B cell (primary cell): ENCODE results near the gene PPP2R3A. TPM values are rescaled to one million over a fixed set of nuclear protein-coding genes. Genes with fewer than 3 reads are reported as not detected.

Experiments
- ATAC-seq: fragments of 200-7000 bp; cut with Tn5 transposase; one replicate; pipeline ENCODE4 v1.10.0; 2021; ENCODE audit warnings: low read depth, mild to moderate bottlenecking, moderate number of reproducible peaks, moderate library complexity
- CTCF ChIA-PET: fragments of 350-600 bp; sonication (Branson Sonifier 250); formaldehyde crosslinking; loops from one replicate; lab custom pipeline; 2021; ENCODE audit warnings: antibody characterized with exemption, inconsistent platforms; lab: Charles Lee
- POLR2A ChIA-PET: fragments of 350-600 bp; sonication (Branson Sonifier 250); formaldehyde crosslinking; loops from one replicate; lab custom pipeline; 2021; ENCODE audit warnings: antibody characterized with exemption; lab: Charles Lee
- DNase-seq: peaks from one replicate; pipeline ENCODE4 v3.0.0; 2013
- H2AFZ ChIP-seq: 2 replicates; pipeline ENCODE4 v1.6.1; 2012; ENCODE audit warnings: mild to moderate bottlenecking, low read depth, low read length; ENCODE audit not compliant: insufficient read depth, poor library complexity, severe bottlenecking
- H3K27ac ChIP-seq, 2 donors: 1 replicate in 1 of 2; 2 replicates in 1 of 2; pipeline ENCODE4 v1.5.1; 2012 to 2013; ENCODE audit warnings: low read length in 2 of 2, mild to moderate bottlenecking in 2 of 2, moderate library complexity in 1 of 2
- H3K27me3 ChIP-seq, 4 experiments: fragments of 200-600 bp in 1 of 4; sonication (generic) in 1 of 4; replicated peaks in 1 of 4; 1 replicate in 2 of 4; 2 replicates in 2 of 4; pipeline versions ENCODE4 v1.6.1 to v1.7.0; 2013 to 2016; ENCODE audit warnings: low read length in 3 of 4, mild to moderate bottlenecking in 2 of 4, mixed read lengths in 1 of 4, moderate library complexity in 1 of 4; ENCODE audit not compliant: insufficient read depth in 4 of 4, control insufficient read depth in 3 of 4; ENCODE audit errors: control extremely low read depth in 1 of 4
- H3K36me3 ChIP-seq, 2 experiments: replicated peaks in 1 of 2; 1 replicate in 1 of 2; 2 replicates in 1 of 2; pipeline versions ENCODE4 v1.6.1 to v1.7.1; 2013; ENCODE audit warnings: low read length in 1 of 2; ENCODE audit not compliant: insufficient read depth in 2 of 2, control insufficient read depth in 1 of 2; ENCODE audit errors: control extremely low read depth in 1 of 2, extremely low read depth in 1 of 2
- H3K4me1 ChIP-seq, 2 donors: fragments of 200-600 bp in 1 of 2; sonication (generic) in 1 of 2; 1 replicate in 1 of 2; 2 replicates in 1 of 2; pipeline versions ENCODE4 v1.5.1 to v1.6.1; 2013 to 2017; ENCODE audit warnings: low read length in 2 of 2; ENCODE audit not compliant: control insufficient read depth in 2 of 2, insufficient read depth in 2 of 2
- H3K4me2 ChIP-seq: replicated peaks from 2 replicates; pipeline ENCODE3; 2012; ENCODE audit warnings: mild to moderate bottlenecking, low read depth, low read length; ENCODE audit not compliant: poor library complexity, severe bottlenecking
- H3K4me3 ChIP-seq, 5 experiments: fragments of 200-600 bp in 1 of 5; sonication (generic) in 1 of 5; 1 replicate in 3 of 5; 2 replicates in 2 of 5; pipeline versions ENCODE4 v1.5.1 to v1.7.0; 2011 to 2016; ENCODE audit warnings: low read length in 4 of 5, mild to moderate bottlenecking in 4 of 5, low read depth in 2 of 5, control low read depth in 1 of 5, moderate library complexity in 1 of 5; ENCODE audit not compliant: insufficient read depth in 1 of 5; ENCODE audit errors: control extremely low read depth in 1 of 5, extremely low read depth in 1 of 5
- H3K79me2 ChIP-seq: fragments of 200-600 bp; sonication (generic); one replicate; pipeline ENCODE4 v1.6.0; 2016; ENCODE audit warnings: low read length; ENCODE audit not compliant: control insufficient read depth, insufficient read depth
- H3K9ac ChIP-seq: fragments of 200-600 bp; sonication (generic); 2 replicates; pipeline ENCODE4 v1.6.1; 2017; ENCODE audit warnings: mild to moderate bottlenecking, low read length, moderate library complexity
- H3K9me3 ChIP-seq, 3 donors: one replicate each; pipeline versions ENCODE4 v1.6.1 to v1.7.1; 2013; ENCODE audit warnings: low read length in 2 of 3; ENCODE audit not compliant: control insufficient read depth in 2 of 3, insufficient read depth in 1 of 3; ENCODE audit errors: control extremely low read depth in 1 of 3
- H4K20me1 ChIP-seq: 2 replicates; pipeline ENCODE4 v1.6.0; 2012; ENCODE audit warnings: mild to moderate bottlenecking, low read length; ENCODE audit not compliant: insufficient read depth, control insufficient read depth, poor library complexity, severe bottlenecking
- H3K27ac Mint-ChIP-seq: one replicate; pipeline ENCODE4 v1.8.0; 2021; ENCODE audit warnings: mixed read lengths
- H3K27me3 Mint-ChIP-seq: one replicate; pipeline ENCODE4 v1.8.0; 2021; ENCODE audit warnings: mixed read lengths
- H3K4me1 Mint-ChIP-seq: one replicate; pipeline ENCODE4 v1.8.0; 2021; ENCODE audit warnings: mixed read lengths
- H3K4me3 Mint-ChIP-seq: one replicate; pipeline ENCODE4 v1.8.0; 2021; ENCODE audit warnings: mixed read lengths
- H3K9me3 Mint-ChIP-seq: one replicate; pipeline ENCODE4 v1.8.0; 2022; ENCODE audit warnings: mixed read lengths; ENCODE audit not compliant: insufficient read depth
- CTCF ChIP-seq: fragments of 200-600 bp; IDR thresholded peaks from one replicate; pipeline ENCODE4 v1.8.0; 2022; ENCODE audit warnings: antibody characterized with exemption, mild to moderate bottlenecking
- EZH2 ChIP-seq: IDR thresholded peaks from 2 replicates; pipeline ENCODE4 v1.6.1; 2012; ENCODE audit warnings: borderline replicate concordance, low read depth, mild to moderate bottlenecking, moderate library complexity, low read length; ENCODE audit not compliant: insufficient read depth, poor library complexity, severe bottlenecking
- whole genome bisulfite sequencing: methylation state at CpG from one replicate; pipeline ENCODE4 v1.1.5; 2013; ENCODE audit warnings: missing lambda C conversion rate; ENCODE audit not compliant: insufficient coverage; 5-methylcytosine and 5-hydroxymethylcytosine counted together
- intact Hi-C: fragments of 100-400 bp; cut with micrococcal nuclease; formaldehyde crosslinking; loops from one replicate; pipeline ENCODE4 v1.10.0; 2022
- polyA plus RNA-seq: library from polyadenylated mRNA; depleted of rRNA; stranded (reverse); fragments of >200 nt; gene quantifications from 2 replicates; pipeline ENCODE4 v1.2.3, GENCODE V29; 2012
- total RNA-seq, 2 donors: library from RNA; stranded (reverse); fragments of 120-200 nt in 1 of 2; gene quantifications; 1 replicate in 1 of 2; 2 replicates in 1 of 2; pipeline versions ENCODE4 v1.2.3 to v1.2.4, GENCODE V29; 2013 to 2022

The PPP2R3A gene
- total and polyA plus RNA-seq, 2 donors (not counting 1 experiment from before 2014, with no cell fraction given), result 0.03 to 0.22 TPM

- no peak for DNase-seq
- Histone ChIP-seq H3K27ac (no peak overlapping the region), H3K4me3 (no peak overlapping the region), H2AFZ (no peak overlapping the region), H3K79me2 (no peaks in the 10 kb centered on the region), H3K9me3 (no peaks in the 10 kb centered on the region), H3K9ac (no peak overlapping the region), H3K36me3 (no peaks in the 10 kb centered on the region), H3K4me2 (no peak overlapping the region), H3K27me3 (no peaks in the 10 kb centered on the region), H3K4me1 (no peaks in the 10 kb centered on the region), H4K20me1 (no peaks in the 10 kb centered on the region)
- Mint-ChIP-seq H3K4me1 (no peaks in the 10 kb centered on the region), H3K9me3 (no peaks in the 10 kb centered on the region), H3K27me3 (peaks cover 9% of the 10 kb centered on the region), H3K27ac (no peak overlapping the region), H3K4me3 (no peak overlapping the region)
- no CpG with 5 or more reads among the region's 4 CpGs for WGBS
- POLR2A ChIA-PET, result no interaction called here
- no peak for ATAC-seq
- intact Hi-C loops, result no loop called here
- TF ChIP-seq EZH2 (no peak), CTCF (no peak)
- CTCF ChIA-PET, result no interaction called here
Observed at GRCh38 chr3:136093771-136094170, 128.2 kb downstream of the PPP2R3A start.

- H3K4me3 Mint-ChIP-seq, result no peak overlapping the region
- CTCF ChIA-PET, result no interaction called here
- WGBS, result 26% methylated on average over 4 of the region's 4 CpGs
Observed at GRCh38 chr3:136105044-136105443, 139.5 kb downstream of the PPP2R3A start.

More at GRCh38 chr3:136105044-136105443, 139.5 kb downstream of the PPP2R3A start:
- intact Hi-C loops, result no loop called here
- H3K9me3 ChIP-seq, result no peaks in the 10 kb centered on the region
- no peaks in the 10 kb centered on the region for H3K9me3 Mint-ChIP-seq
- H3K27ac ChIP-seq, result no peak overlapping the region
- POLR2A ChIA-PET, result no interaction called here
- DNase-seq (no peak), ATAC-seq (no peak)
- peaks cover 17% of the 10 kb centered on the region for H3K4me1 Mint-ChIP-seq
- no peak overlapping the region for H3K4me2 ChIP-seq
- TF ChIP-seq CTCF (no peak), EZH2 (no peak)
- H3K27ac Mint-ChIP-seq, result no peak overlapping the region
- no peak overlapping the region for H3K9ac ChIP-seq
- peaks cover 0 to 11% of the 10 kb centered on the region in 2 donors for H3K4me1 ChIP-seq
- H3K27me3 Mint-ChIP-seq, result no peaks in the 10 kb centered on the region
- H3K79me2 ChIP-seq, result no peaks in the 10 kb centered on the region
- H3K27me3 ChIP-seq, result no peaks in the 10 kb centered on the region
- no peak overlapping the region for H3K4me3 ChIP-seq
- no peaks in the 10 kb centered on the region for H4K20me1 ChIP-seq
- H3K36me3 ChIP-seq, result no peaks in the 10 kb centered on the region
- H2AFZ ChIP-seq, result no peak overlapping the region
